Trophoblast cell (in vitro differentiated cells and primary cell): ENCODE measurements around the gene BMAL1.

Experiments used
- DNase-seq, 2 donors: peaks; one replicate each; pipeline ENCODE4 v3.0.0-alpha.2; 2016
- H2AFZ ChIP-seq: 2 replicates; pipeline ENCODE4 v1.6.1; 2013; ENCODE audit warnings: low read length, moderate library complexity, mild to moderate bottlenecking; ENCODE audit not compliant: insufficient read depth, poor library complexity
- H2AK5ac ChIP-seq: 2 replicates; pipeline ENCODE4 v1.6.1; 2013; ENCODE audit warnings: mild to moderate bottlenecking, low read length
- H2BK120ac ChIP-seq: 2 replicates; pipeline ENCODE4 v1.6.1; 2013; ENCODE audit warnings: low read length, mild to moderate bottlenecking, moderate library complexity; ENCODE audit not compliant: insufficient read depth, poor library complexity
- H2BK12ac ChIP-seq: 2 replicates; pipeline ENCODE4 v1.6.1; 2013; ENCODE audit warnings: mild to moderate bottlenecking, low read length, moderate library complexity
- H2BK5ac ChIP-seq: 2 replicates; pipeline ENCODE4 v1.6.1; 2013; ENCODE audit warnings: low read length, low read depth, moderate library complexity, mild to moderate bottlenecking; ENCODE audit not compliant: poor library complexity
- H3K14ac ChIP-seq: 2 replicates; pipeline ENCODE4 v1.6.1; 2013; ENCODE audit warnings: mild to moderate bottlenecking, low read length
- H3K18ac ChIP-seq: 2 replicates; pipeline ENCODE4 v1.6.1; 2013; ENCODE audit warnings: mild to moderate bottlenecking, low read length
- H3K23ac ChIP-seq: 2 replicates; pipeline ENCODE4 v1.6.1; 2013; ENCODE audit warnings: low read length
- H3K27ac ChIP-seq: 2 replicates; pipeline ENCODE4 v1.5.1; 2013; ENCODE audit warnings: low read depth, mild to moderate bottlenecking, inconsistent platforms, low read length, moderate library complexity
- H3K27me3 ChIP-seq: 2 replicates; pipeline ENCODE4 v1.6.1; 2013; ENCODE audit warnings: inconsistent platforms, mild to moderate bottlenecking, low read length, moderate library complexity; ENCODE audit not compliant: insufficient read depth
- H3K36me3 ChIP-seq, 2 experiments: 1 replicate in 1 of 2; 2 replicates in 1 of 2; pipeline ENCODE4 v1.6.1; 2013; ENCODE audit warnings: low read length in 2 of 2, mild to moderate bottlenecking in 2 of 2, moderate library complexity in 1 of 2; ENCODE audit not compliant: insufficient read depth in 2 of 2, control insufficient read depth in 1 of 2
- H3K4ac ChIP-seq: 2 replicates; pipeline ENCODE4 v1.6.1; 2013; ENCODE audit warnings: low read depth, mild to moderate bottlenecking, low read length, moderate library complexity
- H3K4me1 ChIP-seq, 2 experiments: 1 replicate in 1 of 2; 2 replicates in 1 of 2; pipeline ENCODE4 v1.6.1; 2013; ENCODE audit warnings: low read length in 2 of 2, mild to moderate bottlenecking in 2 of 2, moderate library complexity in 1 of 2; ENCODE audit not compliant: insufficient read depth in 2 of 2, control insufficient read depth in 1 of 2
- H3K4me2 ChIP-seq: 2 replicates; pipeline ENCODE4 v1.6.1; 2013; ENCODE audit warnings: inconsistent platforms, mild to moderate bottlenecking, low read length, moderate library complexity
- H3K4me3 ChIP-seq: 2 replicates; pipeline ENCODE4 v1.5.1; 2013; ENCODE audit warnings: mild to moderate bottlenecking, low read depth, low read length, inconsistent platforms
- H3K79me1 ChIP-seq: one replicate; pipeline ENCODE4 v1.6.1; 2013; ENCODE audit warnings: low read length
- H3K79me2 ChIP-seq: 2 replicates; pipeline ENCODE4 v1.6.1; 2013; ENCODE audit warnings: low read length, mild to moderate bottlenecking; ENCODE audit not compliant: control insufficient read depth, insufficient read depth, poor library complexity
- H3K9ac ChIP-seq: 2 replicates; pipeline ENCODE4 v1.6.1; 2013; ENCODE audit warnings: mild to moderate bottlenecking, low read length
- H3K9me3 ChIP-seq: 2 replicates; pipeline ENCODE4 v1.6.1; 2013; ENCODE audit warnings: low read depth, mild to moderate bottlenecking, control low read depth, inconsistent platforms, low read length; ENCODE audit not compliant: insufficient read depth
- H4K12ac ChIP-seq: 2 replicates; pipeline ENCODE4 v1.6.1; 2013; ENCODE audit warnings: low read depth, mild to moderate bottlenecking, low read length, moderate library complexity
- H4K8ac ChIP-seq: 2 replicates; pipeline ENCODE4 v1.6.1; 2013; ENCODE audit warnings: low read depth, mild to moderate bottlenecking, low read length, moderate library complexity
- H4K91ac ChIP-seq: one replicate; pipeline ENCODE4 v1.6.1; 2013; ENCODE audit warnings: low read depth, mild to moderate bottlenecking, low read length, moderate library complexity
- WGBS: extraction: QIAGEN DNeasy Blood & Tissue Kit; methylation state at CpG from one replicate; pipeline ENCODE4 v1.1.7; 2013; ENCODE audit warnings: missing lambda C conversion rate; ENCODE audit not compliant: insufficient read length, insufficient coverage; ENCODE audit errors: extremely low coverage; 5-methylcytosine and 5-hydroxymethylcytosine counted together

The BMAL1 gene

GRCh38 chr11:13249992-13250391 is 27.6 kb upstream of the BMAL1 start:
- no peak overlapping the region for H2BK5ac ChIP-seq

GRCh38 chr11:13251966-13252365 is 25.6 kb upstream of the BMAL1 start:
- Histone ChIP-seq H3K4ac (no peak overlapping the region), H3K9ac (no peak overlapping the region), H4K8ac (no peak overlapping the region), H3K18ac (no peak overlapping the region), H2AK5ac (no peak overlapping the region), H2BK120ac (no peak overlapping the region), H3K79me1 (no peaks in the 10 kb centered on the region), H2BK12ac (no peak overlapping the region), H3K4me3 (no peak overlapping the region), H2AFZ (no peak overlapping the region), H3K4me2 (no peak overlapping the region), H3K27ac (no peak overlapping the region), H3K14ac (no peak overlapping the region), H3K4me1 (no peaks in the 10 kb centered on the region), H3K27me3 (no peaks in the 10 kb centered on the region), H2BK5ac (no peak overlapping the region), H4K91ac (no peak overlapping the region), H3K9me3 (no peaks in the 10 kb centered on the region), H3K79me2 (no peaks in the 10 kb centered on the region), H3K23ac (no peak overlapping the region), H4K12ac (no peak overlapping the region), H3K36me3 (no peaks in the 10 kb centered on the region)
- whole genome bisulfite sequencing, result no CpG with 5 or more reads among the region's 2 CpGs
- DNase-seq, result no peak

More at GRCh38 chr11:13249992-13250391, 27.6 kb upstream of the BMAL1 start:
- Histone ChIP-seq H3K4me3 (no peak overlapping the region), H2BK120ac (no peak overlapping the region), H2BK12ac (no peak overlapping the region), H3K4ac (no peak overlapping the region), H3K27ac (no peak overlapping the region), H4K8ac (no peak overlapping the region), H2AFZ (no peak overlapping the region), H3K9ac (no peak overlapping the region), H3K79me1 (no peaks in the 10 kb centered on the region), H3K23ac (no peak overlapping the region), H3K79me2 (no peaks in the 10 kb centered on the region), H3K36me3 (no peaks in the 10 kb centered on the region), H3K4me2 (no peak overlapping the region), H2AK5ac (no peak overlapping the region), H3K9me3 (no peaks in the 10 kb centered on the region), H3K18ac (no peak overlapping the region), H4K12ac (no peak overlapping the region), H4K91ac (no peak overlapping the region), H3K4me1 (no peaks in the 10 kb centered on the region), H3K14ac (no peak overlapping the region), H3K27me3 (no peaks in the 10 kb centered on the region)
- no CpG with 5 or more reads among the region's 2 CpGs for WGBS
- DNase-seq, result peak in 1 of 2 donors; percentile 24

GRCh38 chr11:13252438-13252837 is 25.2 kb upstream of the BMAL1 start:
- no peaks in the 10 kb centered on the region for H3K79me1 ChIP-seq
- no peak overlapping the region for H4K91ac ChIP-seq
- no peak for DNase-seq
- no peaks in the 10 kb centered on the region for H3K27me3 ChIP-seq
- no CpG with 5 or more reads among the region's 4 CpGs for WGBS
- no peak overlapping the region for H2BK5ac ChIP-seq
- H3K4ac ChIP-seq, result no peak overlapping the region
- no peaks in the 10 kb centered on the region for H3K79me2 ChIP-seq
- H3K9ac ChIP-seq, result no peak overlapping the region
- H2BK120ac ChIP-seq, result no peak overlapping the region
- H3K18ac ChIP-seq, result no peak overlapping the region
- no peaks in the 10 kb centered on the region for H3K4me1 ChIP-seq
- no peaks in the 10 kb centered on the region for H3K36me3 ChIP-seq
- H3K27ac ChIP-seq, result no peak overlapping the region
- no peak overlapping the region for H3K14ac ChIP-seq
- H4K8ac ChIP-seq, result no peak overlapping the region
- H3K4me3 ChIP-seq, result no peak overlapping the region
- H3K23ac ChIP-seq, result no peak overlapping the region
- no peaks in the 10 kb centered on the region for H3K9me3 ChIP-seq
- no peak overlapping the region for H3K4me2 ChIP-seq
- H4K12ac ChIP-seq, result no peak overlapping the region
- H2AFZ ChIP-seq, result no peak overlapping the region
- no peak overlapping the region for H2BK12ac ChIP-seq
- H2AK5ac ChIP-seq, result no peak overlapping the region

- H3K27me3 ChIP-seq, result no peaks in the 10 kb centered on the region
- no peak overlapping the region for H4K12ac ChIP-seq
- H3K14ac ChIP-seq, result no peak overlapping the region
- WGBS, result no CpG with 5 or more reads among the region's 3 CpGs
- H3K9me3 ChIP-seq, result peaks cover 3% of the 10 kb centered on the region
- H3K9ac ChIP-seq, result no peak overlapping the region
- H3K4me1 ChIP-seq, result peaks cover 11 to 16% of the 10 kb centered on the region in 2 experiments
- H3K79me1 ChIP-seq, result peaks cover 10% of the 10 kb centered on the region
- no peak overlapping the region for H4K91ac ChIP-seq
- H2AK5ac ChIP-seq, result no peak overlapping the region
- no peak overlapping the region for H3K27ac ChIP-seq
- no peak overlapping the region for H2AFZ ChIP-seq
- H4K8ac ChIP-seq, result no peak overlapping the region
- no peak overlapping the region for H3K4ac ChIP-seq
- H3K4me3 ChIP-seq, result no peak overlapping the region
- no peak overlapping the region for H3K23ac ChIP-seq
- H2BK120ac ChIP-seq, result no peak overlapping the region
- H3K79me2 ChIP-seq, result peaks cover 3% of the 10 kb centered on the region
- no peak for DNase-seq
- no peak overlapping the region for H3K18ac ChIP-seq
- no peak overlapping the region for H2BK12ac ChIP-seq
- H3K36me3 ChIP-seq, result no peaks in the 10 kb centered on the region
- no peak overlapping the region for H3K4me2 ChIP-seq
- H2BK5ac ChIP-seq, result no peak overlapping the region
Observed at GRCh38 chr11:13256216-13256615, 21.4 kb upstream of the BMAL1 start.
